Heart left ventricle (tissue), 16 donors: ENCODE measurements around the gene NTF3. TPM values are rescaled to one million over a fixed set of nuclear protein-coding genes. Genes with fewer than 3 reads are reported as not detected.
A peak's percentile ranks its signal among the peaks of the same experiment; 100 is the strongest.

Experiments
- ATAC-seq, 4 donors: fragments of 200-7000 bp; cut with Tn5 transposase; one replicate each; pipeline ENCODE4 v1.9.1; 2020 to 2022; ENCODE audit warnings: moderate library complexity in 4 of 4, mild to moderate bottlenecking in 3 of 4, moderate number of reproducible peaks in 1 of 4
- DNase-seq, 5 donors: peaks; one replicate each; pipeline ENCODE4 v3.0.0-alpha.2; 2020
- H3K27ac ChIP-seq, 12 donors: fragments of 200-600 bp; sonication (generic) in 4 of 12; one replicate each; pipeline versions ENCODE4 v1.5.0 to v1.8.0; 2016 to 2022; ENCODE audit warnings: mild to moderate bottlenecking in 2 of 12
- H3K27me3 ChIP-seq, 9 donors: fragments of 200-600 bp; sonication (generic) in 2 of 9; one replicate each; pipeline versions ENCODE4 v1.5.1 to v1.8.0; 2016 to 2022; ENCODE audit warnings: mild to moderate bottlenecking in 3 of 9
- H3K36me3 ChIP-seq, 9 donors: fragments of 200-600 bp; sonication (generic) in 2 of 9; one replicate each; pipeline versions ENCODE4 v1.5.0 to v1.8.0; 2018 to 2022; ENCODE audit warnings: mild to moderate bottlenecking in 2 of 9
- H3K4me1 ChIP-seq, 12 donors: fragments of 200-600 bp; sonication (generic) in 4 of 12; one replicate each; pipeline versions ENCODE4 v1.5.0 to v1.8.0; 2016 to 2022; ENCODE audit warnings: mild to moderate bottlenecking in 3 of 12
- H3K4me3 ChIP-seq, 12 donors: fragments of 200-600 bp; sonication (generic) in 4 of 12; one replicate each; pipeline versions ENCODE4 v1.5.0 to v1.8.0; 2017 to 2022; ENCODE audit warnings: mild to moderate bottlenecking in 9 of 12, moderate library complexity in 4 of 12
- H3K9me3 ChIP-seq, 12 donors: fragments of 200-600 bp; sonication (generic) in 4 of 12; one replicate each; pipeline versions ENCODE4 v1.5.0 to v1.8.0; 2016 to 2022; ENCODE audit warnings: mild to moderate bottlenecking in 1 of 12
- POLR2A ChIP-seq, 2 donors: fragments of 450-650 bp; IDR thresholded peaks; one replicate each; pipeline ENCODE4 v1.6.1; 2017; ENCODE audit warnings: antibody characterized with exemption in 2 of 2, mild to moderate bottlenecking in 2 of 2, moderate library complexity in 2 of 2
- WGBS, 4 donors: extraction: QIAGEN DNeasy Blood & Tissue Kit in 2 of 4; methylation state at CpG; one replicate each; pipeline versions ENCODE4 v1.1.5 to v1.1.7; 2013 to 2018; 5-methylcytosine and 5-hydroxymethylcytosine counted together
- intact Hi-C, 10 donors: fragments of 100-400 bp; cut with DNase I; formaldehyde crosslinking; loops; one replicate each; pipeline versions ENCODE4 v1.11.1 to v1.14.2; 2022
- polyA plus RNA-seq, 2 donors: library from polyadenylated mRNA; stranded (reverse); fragments of 200-250 nt; gene quantifications; one replicate each; pipeline ENCODE4 v1.2.3, GENCODE V29; 2013
- total RNA-seq, 9 donors: library from RNA; depleted of rRNA in 2 of 9; stranded (reverse); fragments of >200 nt in 2 of 9; fragmentation: NEBNext Ultra II Directional in 3 of 9; extraction: Animal tissue kit (Norgen Biotek cat#: 25700) in 3 of 9; gene quantifications; one replicate each; pipeline versions ENCODE4 v1.1.0 to v1.2.4, GENCODE V29; 2016 to 2023
- TF ChIP-seq, protein P1 (sequence below), 12 donors: fragments of 200-600 bp; sonication (generic) in 4 of 12; IDR thresholded peaks; one replicate each; pipeline versions ENCODE4 v1.5.0 to v1.8.0; 2018 to 2022; ENCODE audit warnings: antibody characterized with exemption in 12 of 12, mild to moderate bottlenecking in 5 of 12
- donor health status: ischemic (EF 13 %, LVEDD 7.1; RV severe dilation, severe dysfunction).
- donor health status: healthy with polysubstance abuse.
- donor health status: DM: no; HTN: yes; CAD: no.
- donor health status: DM: no; HTN: no; CAD: no.
- donor health status: ischemic (EF 25% LVEDD 6.9; RV normal size, moderate dysfunction).
- donor health status: ischemic (EF 25% LVEDD 5.7; RV mildly dilated, moderate dysfunction).
- donor health status: healthy.
- donor health status: DM: yes; HTN: yes; CAD: no.
- donor health status: ischemic (EF 35%, LVEDD 5.7; RV mildly dilated, moderate dysfunction).
- donor health status: nonischemic (EF 11% LVEDD 7.7; RV severe dilation, severe dysfunction).
- donor health status: DM: yes; HTN: yes; CAD: no.
- donor health status: PGD.
- donor health status: ischemic (EF 29% LVEDD 5.4; RV normal size, mild dysfunction).
- donor health status: nonischemic (EF 23%, LVEDD 6.1; RV moderate dilation, normal function).

NTF3 gene
- total and polyA plus RNA-seq, 11 donors = 0.26 to 1.7 (median 0.63) TPM

GRCh38 chr12:5470221-5470620 is 38.3 kb downstream of the NTF3 start:
- Histone ChIP-seq H3K4me3 (no peak overlapping the region), H3K9me3 (no peaks in the 10 kb centered on the region), H3K36me3 (no peaks in the 10 kb centered on the region), H3K27me3 (peaks cover 0 to 4% (median 0%) of the 10 kb centered on the region in 9 donors), H3K4me1 (peaks cover 0 to 13% (median 1%) of the 10 kb centered on the region in 12 donors), H3K27ac (no peak overlapping the region)
- DNase-seq = no peak
- TF ChIP-seq POLR2A (IDR thresholded peaks at IDR 0.05) = no peak
- TF ChIP-seq, protein P1, sequence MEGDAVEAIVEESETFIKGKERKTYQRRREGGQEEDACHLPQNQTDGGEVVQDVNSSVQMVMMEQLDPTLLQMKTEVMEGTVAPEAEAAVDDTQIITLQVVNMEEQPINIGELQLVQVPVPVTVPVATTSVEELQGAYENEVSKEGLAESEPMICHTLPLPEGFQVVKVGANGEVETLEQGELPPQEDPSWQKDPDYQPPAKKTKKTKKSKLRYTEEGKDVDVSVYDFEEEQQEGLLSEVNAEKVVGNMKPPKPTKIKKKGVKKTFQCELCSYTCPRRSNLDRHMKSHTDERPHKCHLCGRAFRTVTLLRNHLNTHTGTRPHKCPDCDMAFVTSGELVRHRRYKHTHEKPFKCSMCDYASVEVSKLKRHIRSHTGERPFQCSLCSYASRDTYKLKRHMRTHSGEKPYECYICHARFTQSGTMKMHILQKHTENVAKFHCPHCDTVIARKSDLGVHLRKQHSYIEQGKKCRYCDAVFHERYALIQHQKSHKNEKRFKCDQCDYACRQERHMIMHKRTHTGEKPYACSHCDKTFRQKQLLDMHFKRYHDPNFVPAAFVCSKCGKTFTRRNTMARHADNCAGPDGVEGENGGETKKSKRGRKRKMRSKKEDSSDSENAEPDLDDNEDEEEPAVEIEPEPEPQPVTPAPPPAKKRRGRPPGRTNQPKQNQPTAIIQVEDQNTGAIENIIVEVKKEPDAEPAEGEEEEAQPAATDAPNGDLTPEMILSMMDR (IDR thresholded peaks at IDR 0.05) = no peak
- intact Hi-C loops = no loop called here
- WGBS, 4 donors = 42 to 47% (median 45%) methylated on average over 6 to 7 of the region's 7 CpGs
- ATAC-seq = peak in 2 of 4 donors; percentile 47 to 68

GRCh38 chr12:5470703-5471102 is 38.8 kb downstream of the NTF3 start:
- no peaks in the 10 kb centered on the region for H3K36me3 ChIP-seq
- H3K27ac ChIP-seq = no peak overlapping the region
- TF ChIP-seq, protein P1 (IDR thresholded peaks at IDR 0.05) = no peak
- no peak for TF ChIP-seq POLR2A (IDR thresholded peaks at IDR 0.05)
- peaks cover 0 to 4% (median 0%) of the 10 kb centered on the region in 9 donors for H3K27me3 ChIP-seq
- intact Hi-C loops = no loop called here
- ATAC-seq = no peak
- no peak for DNase-seq
- 63 to 65% (median 64%) methylated on average over 2 of the region's 2 CpGs for WGBS, 4 donors
- no peaks in the 10 kb centered on the region for H3K9me3 ChIP-seq
- H3K4me1 ChIP-seq = peaks cover 0 to 13% (median 1%) of the 10 kb centered on the region in 12 donors
- H3K4me3 ChIP-seq = no peak overlapping the region

DNA sequence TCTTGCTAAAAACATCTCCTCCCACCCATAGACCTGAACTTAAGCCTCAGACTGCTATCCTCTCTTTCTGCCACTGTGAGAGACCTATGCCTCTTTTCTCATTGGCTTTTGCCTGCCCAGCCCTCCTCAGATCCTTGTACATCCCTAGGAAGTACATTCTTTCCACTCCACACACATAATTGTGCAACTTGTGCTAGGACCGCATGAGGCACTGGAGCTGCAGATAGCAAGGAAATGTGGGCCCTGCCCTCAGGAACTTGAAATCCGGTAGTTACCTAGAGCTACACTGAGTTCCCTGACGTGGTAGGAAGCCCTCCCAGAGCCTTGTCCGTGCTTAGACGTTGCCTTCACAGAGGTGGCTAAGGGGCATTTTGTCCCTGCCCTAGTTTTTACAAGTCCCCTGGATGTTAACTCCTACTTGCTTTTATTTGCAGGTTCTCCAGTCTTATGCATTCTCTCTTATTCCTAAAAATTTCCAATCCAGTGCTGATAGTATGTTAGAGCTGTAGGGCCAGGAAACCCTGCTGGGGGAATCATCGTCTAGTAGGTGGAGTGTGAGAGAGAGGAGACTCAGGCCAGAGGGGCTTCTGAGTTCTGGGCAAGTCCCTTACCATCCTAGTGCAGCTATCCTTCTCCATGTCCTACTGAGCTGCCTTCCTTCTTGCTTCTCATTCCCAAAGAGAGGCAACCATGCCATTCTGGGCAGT is 41.3 kb downstream of the NTF3 start:
- Histone ChIP-seq H3K9me3 (no peaks in the 10 kb centered on the region), H3K27me3 (peaks cover 0 to 2% (median 0%) of the 10 kb centered on the region in 9 donors), H3K27ac (no peak overlapping the region), H3K36me3 (no peaks in the 10 kb centered on the region), H3K4me3 (no peak overlapping the region), H3K4me1 (peaks cover 0 to 13% (median 0%) of the 10 kb centered on the region in 12 donors)
- ATAC-seq (peak in 3 of 4 donors; percentile 36 to 65 (median 58)), DNase-seq (no peak)
- intact Hi-C loops = no loop called here
- 57 to 71% (median 64%) methylated on average over 6 of the region's 6 CpGs for whole genome bisulfite sequencing, 4 donors
- no peak for TF ChIP-seq POLR2A (IDR thresholded peaks at IDR 0.05)
- TF ChIP-seq, protein P1 (IDR thresholded peaks at IDR 0.05) = peak in 1 of 12 donors; percentile 8

DNA sequence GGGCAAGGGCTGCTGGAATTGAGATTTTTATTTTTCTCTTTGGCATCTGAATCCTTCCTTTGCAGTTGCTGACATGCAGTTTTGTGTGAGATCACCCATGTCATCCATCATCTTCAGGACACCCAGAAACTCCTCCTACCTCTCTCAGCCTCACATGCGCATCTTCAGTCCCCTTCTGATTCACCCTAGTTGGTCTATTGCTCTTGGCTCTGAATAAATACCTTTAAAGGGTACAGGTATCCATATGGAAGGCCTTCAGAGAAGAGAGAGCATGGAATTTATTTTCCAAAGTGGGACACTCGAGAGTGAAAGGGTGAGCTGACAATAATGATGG is 41.8 kb downstream of the NTF3 start:
- no peaks in the 10 kb centered on the region for H3K36me3 ChIP-seq
- no peak overlapping the region for H3K27ac ChIP-seq
- no peak overlapping the region for H3K4me3 ChIP-seq
- no peak for DNase-seq
- ATAC-seq = no peak
- no peak for TF ChIP-seq POLR2A (IDR thresholded peaks at IDR 0.05)
- TF ChIP-seq, protein P1 (IDR thresholded peaks at IDR 0.05) = no peak
- intact Hi-C loops = no loop called here
- H3K27me3 ChIP-seq = peaks cover 0 to 3% (median 0%) of the 10 kb centered on the region in 9 donors
- H3K4me1 ChIP-seq = peaks cover 0 to 13% (median 0%) of the 10 kb centered on the region in 12 donors
- WGBS, 4 donors = 93 to 100% (median 94%) methylated on average over 2 of the region's 2 CpGs
- no peaks in the 10 kb centered on the region for H3K9me3 ChIP-seq
